ENCODE measurements around the gene PLIN3.
A peak's percentile ranks its signal among the peaks of the same experiment; 100 is the strongest.
"Not testable (repeated sequence)": the region's sequence is repeated elsewhere in the genome, so short reads cannot be mapped to it uniquely, and the experiment has no call there.

PLIN3 gene, protein sequence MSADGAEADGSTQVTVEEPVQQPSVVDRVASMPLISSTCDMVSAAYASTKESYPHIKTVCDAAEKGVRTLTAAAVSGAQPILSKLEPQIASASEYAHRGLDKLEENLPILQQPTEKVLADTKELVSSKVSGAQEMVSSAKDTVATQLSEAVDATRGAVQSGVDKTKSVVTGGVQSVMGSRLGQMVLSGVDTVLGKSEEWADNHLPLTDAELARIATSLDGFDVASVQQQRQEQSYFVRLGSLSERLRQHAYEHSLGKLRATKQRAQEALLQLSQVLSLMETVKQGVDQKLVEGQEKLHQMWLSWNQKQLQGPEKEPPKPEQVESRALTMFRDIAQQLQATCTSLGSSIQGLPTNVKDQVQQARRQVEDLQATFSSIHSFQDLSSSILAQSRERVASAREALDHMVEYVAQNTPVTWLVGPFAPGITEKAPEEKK

DNA sequence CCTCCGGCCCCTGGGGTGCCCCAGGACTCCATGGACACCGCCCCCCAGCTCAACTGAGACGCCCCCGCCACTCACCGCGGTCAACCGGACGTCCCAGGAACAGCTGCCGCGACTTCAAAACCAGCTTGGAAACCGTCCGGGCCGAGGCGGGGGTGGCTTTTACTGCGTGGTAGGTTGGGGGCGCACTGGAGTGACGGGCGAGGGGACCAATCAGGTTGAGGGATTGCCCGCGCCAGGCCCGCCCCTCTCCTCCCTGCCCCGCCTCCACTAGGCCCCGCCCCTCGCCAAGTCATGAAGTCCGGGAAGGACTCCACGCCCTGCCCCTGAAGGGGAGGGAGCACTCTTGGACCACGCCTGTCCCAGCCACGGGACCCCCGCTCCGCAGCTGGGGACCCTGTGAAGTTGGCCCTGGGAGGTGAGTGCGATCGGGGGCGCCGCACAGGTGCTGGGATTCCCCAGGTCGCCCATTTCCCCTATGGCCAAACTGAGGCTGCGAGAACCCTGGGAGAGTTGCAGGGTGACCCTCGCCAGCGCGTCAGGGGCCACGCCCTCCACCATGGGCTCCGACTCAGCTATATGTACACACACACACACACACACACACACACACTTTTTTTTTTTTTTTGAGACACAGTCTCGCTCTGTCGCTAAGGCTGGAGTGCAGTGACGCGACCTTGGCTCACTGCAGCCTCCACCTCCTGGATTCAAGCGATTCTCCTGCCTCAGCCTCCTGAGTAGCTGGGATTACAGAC lies at the start of gene PLIN3:
Gene PLIN3 (minus strand): TSS at position 134 of the 752 bp plus-strand sequence. CDS start 6,273 bp downstream, outside the sequence.
- DNase-seq = peak; percentile 94

DNA sequence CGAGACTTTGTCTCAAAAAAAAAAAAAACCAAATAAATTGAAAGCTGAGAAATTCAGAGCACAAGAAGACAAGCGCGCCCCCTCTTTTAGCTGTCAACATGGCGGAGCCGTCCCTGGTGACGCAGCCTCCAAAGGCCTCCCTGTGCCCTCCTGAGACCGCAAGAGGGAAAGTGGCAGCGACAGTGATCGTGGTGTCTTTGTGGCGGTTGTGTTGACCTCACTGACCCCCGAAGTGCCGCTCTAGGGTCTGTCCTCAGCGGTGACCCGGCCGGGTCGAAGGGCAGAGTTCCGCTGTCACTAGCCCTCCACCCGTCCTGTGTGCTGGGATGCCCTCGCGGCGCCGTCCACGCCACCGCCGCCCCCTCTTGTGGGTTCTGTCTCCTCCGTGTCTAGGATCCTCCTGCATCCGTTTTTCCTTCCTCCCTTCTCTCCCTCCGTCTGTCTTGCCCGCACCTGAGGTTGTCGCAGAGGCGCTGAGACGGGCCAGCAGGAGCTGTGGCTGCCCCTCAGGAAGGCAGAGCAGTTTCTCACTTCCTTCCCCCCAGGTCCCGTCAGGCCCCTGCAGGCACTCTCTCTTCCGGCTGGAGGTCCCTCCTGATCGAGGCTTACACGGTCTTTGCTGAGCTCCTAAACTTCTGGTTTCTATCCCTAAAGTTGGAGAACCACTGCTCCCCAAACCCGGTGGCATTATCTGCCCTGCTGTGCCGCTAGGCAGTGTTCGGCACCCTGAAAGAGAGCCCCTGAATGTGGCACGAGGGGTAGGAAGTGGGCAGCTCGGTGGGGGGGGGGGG lies 49.0 kb upstream of the PLIN3 start:
- no peak for DNase-seq

DNA sequence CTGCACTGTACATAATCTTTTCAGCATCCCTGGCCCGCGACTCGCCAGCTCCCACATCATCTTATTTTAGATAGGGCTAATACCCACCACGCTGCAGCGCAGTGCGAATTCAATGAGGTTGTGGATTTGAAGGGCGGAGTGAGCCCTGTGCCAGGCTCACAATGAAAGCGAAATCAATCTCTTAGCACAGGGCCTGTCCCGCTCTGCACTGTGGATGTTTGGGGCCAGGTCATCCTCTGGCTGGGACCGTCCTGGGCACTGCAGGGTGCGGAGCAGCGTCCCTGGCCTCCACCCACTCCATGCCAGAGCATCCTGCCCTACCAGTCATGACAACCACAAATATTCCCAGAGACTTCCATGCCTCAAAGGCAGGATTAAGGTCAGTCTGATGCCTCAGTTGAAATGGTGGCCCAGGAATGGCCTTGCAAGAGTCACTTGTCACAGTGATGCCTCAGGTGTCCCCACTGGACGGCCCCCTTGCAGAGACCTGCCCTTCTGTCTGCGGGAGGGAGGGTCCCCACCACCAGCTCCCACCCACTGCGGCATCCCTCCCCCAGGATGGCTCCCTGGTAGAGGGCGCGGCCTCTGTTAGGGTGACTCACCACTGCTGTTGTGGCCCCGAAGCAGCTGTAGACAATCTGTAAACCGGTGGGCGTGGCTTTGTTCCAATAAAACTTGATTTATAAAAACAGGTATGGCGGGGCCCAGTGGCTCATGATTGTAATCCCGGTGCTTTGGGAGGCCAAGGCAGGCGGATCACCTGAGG lies 47.5 kb upstream of the PLIN3 start:
- DNase-seq = no peak

DNA sequence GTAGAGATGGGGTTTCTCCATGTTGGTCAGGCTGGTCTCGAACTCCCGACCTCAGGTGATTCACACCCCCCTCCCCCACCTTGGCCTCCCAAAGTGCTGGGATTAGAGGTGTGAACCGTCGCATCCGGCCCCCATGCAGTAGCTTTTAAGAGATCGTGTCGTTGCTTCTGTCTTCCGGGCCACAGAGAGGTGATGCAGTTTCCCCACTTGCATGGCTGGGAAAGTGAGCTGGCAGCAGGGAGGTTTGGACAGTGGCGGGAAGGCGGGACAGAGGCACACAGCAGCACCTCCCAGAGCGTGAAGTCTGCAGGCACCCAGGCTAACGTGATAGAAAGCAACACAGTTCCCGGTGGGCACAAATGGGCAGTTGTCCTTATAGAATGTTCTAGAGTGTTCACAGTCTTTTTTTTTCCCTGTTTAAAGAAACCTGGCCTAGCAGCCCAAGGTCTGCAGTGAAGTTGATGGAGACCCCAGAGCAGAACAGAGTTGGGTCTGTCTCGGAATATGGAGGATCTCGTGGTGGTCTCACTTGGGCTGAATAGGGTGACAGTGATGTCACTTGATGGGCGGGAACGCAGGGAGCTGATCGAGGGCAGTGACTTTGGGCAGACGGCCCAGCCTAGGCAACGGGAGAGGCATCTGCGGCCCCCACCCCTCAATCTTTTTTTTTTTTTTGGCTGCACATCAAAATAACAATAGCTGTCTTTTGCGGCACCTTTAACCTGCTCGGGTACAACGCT lies 46.7 kb upstream of the PLIN3 start:
- DNase-seq = no peak

DNA sequence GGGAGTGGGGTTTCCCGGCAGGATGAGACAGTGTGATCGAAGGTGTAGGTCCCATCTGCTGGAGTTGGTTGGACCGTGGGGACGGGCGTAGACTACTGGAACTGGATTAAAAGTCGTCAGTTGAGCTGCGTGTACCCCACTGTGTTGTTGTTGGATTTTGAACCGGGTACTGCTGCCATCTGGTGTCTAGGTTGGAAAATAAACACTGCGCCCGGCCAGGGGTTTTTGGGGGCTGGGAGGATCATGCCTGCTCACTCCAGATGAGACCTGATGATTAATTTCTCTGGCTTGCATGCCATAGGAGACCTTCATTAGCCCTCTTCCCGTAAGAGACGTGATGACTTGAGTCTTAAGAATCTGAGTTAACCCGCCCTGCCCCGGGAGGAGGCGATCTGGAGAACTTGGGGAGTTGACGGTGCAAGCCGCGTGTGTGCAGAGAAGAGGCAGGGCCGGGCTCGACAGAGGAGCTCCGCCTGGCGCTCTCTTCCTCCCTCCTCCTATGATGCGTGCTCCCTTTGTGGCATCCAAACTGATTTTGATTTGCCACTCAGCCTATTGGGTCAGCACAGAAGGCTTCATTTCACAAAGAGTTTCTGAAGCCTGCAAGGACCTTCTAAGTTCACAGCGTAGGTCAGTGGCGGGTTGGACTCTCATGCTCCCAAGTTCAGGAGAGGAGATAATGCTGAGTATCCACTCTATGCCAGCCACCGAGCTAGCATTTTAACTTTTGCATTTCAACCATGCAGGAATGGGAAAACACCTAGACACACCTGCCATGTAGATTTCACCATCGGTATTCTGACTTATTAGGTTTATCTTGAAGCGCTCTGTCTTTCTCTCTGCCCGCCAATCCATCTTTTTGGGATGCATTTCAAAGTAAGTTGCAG lies 44.6 kb upstream of the PLIN3 start:
- DNase-seq = peak; percentile 33

DNA sequence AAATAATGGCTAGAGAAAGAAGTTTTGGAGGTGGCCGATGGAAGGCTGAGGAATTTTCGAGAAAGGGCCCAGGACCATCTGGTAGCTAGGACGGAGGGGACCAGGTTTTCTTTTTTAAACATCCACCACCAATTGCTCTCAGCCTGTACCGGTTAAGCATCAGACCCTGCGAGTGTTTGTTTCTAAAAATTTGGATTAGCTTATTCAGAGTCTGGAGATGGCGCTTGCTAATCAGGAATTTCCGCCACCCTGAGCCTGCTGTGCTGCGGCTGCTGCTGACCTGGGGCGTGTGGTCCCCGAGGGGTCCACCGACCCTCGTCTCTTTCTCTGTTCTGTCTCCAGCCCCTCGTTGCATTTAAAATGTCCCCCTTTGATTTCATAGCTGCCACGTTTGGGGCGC lies 43.8 kb upstream of the PLIN3 start:
- no peak for DNase-seq

DNA sequence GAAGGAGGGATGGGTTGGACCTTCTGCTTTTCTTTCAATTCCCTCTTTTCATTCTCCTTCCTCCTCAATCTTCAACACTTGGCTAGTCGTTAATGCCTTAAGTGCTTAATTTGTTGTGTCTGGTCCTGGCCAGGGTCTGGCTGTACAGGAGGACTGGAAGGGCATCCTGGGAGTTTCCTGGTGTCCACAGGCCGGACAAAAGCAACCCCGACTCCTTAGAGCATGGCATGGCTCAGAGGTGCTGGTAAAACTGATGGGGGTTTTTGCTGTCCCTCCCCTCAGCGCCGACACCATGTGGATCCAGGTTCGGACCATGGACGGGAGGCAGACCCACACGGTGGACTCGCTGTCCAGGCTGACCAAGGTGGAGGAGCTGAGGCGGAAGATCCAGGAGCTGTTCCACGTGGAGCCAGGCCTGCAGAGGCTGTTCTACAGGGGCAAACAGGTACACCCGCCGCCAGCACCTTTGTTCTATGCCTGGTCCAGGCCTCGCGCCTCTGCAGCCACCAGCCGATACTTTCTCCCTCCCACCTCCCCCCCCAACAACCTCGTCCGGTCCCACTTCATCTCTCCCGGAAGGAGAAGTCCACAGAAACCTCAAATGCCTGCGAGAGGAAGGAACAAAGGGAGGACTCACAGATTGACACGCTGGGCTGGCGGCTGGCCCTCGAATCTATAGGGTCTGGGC lies 43.3 kb upstream of the PLIN3 start:
- DNase-seq = no peak

DNA sequence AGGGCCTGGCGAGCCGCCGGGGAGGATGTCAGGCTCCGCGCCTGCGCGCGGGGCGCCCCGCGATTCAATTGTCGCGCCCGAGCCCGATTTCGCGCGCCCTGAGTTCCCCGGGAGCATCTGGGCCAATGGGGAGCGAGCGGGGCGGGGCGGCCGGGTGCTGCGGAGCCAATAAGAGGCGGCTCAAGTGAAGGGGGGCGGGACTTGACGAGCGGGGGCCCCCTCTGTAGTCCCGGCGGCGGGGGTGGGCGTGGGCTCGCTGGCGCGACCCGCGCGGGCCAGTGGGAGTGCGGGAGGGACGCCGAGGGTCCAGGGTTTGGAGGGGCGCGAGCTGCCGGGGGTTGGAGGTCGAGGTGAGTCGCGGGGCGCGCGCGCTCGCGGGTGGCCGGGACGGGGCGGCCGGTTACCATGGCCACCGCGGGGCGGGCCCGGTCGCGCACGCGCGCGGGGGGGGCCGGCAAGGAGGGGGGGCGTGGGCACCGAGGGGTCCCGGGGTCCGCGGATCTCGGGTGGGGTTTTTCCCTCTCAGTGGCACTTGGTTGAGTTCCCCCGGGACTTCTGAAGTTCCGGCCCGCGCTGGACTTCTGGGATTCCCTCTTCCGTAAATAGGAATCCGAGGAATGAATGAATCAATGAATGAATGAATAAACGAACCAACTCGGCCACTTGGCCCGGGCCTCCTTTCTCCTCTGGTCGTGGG lies 42.6 kb upstream of the PLIN3 start:
- DNase-seq = peak; percentile 97

DNA sequence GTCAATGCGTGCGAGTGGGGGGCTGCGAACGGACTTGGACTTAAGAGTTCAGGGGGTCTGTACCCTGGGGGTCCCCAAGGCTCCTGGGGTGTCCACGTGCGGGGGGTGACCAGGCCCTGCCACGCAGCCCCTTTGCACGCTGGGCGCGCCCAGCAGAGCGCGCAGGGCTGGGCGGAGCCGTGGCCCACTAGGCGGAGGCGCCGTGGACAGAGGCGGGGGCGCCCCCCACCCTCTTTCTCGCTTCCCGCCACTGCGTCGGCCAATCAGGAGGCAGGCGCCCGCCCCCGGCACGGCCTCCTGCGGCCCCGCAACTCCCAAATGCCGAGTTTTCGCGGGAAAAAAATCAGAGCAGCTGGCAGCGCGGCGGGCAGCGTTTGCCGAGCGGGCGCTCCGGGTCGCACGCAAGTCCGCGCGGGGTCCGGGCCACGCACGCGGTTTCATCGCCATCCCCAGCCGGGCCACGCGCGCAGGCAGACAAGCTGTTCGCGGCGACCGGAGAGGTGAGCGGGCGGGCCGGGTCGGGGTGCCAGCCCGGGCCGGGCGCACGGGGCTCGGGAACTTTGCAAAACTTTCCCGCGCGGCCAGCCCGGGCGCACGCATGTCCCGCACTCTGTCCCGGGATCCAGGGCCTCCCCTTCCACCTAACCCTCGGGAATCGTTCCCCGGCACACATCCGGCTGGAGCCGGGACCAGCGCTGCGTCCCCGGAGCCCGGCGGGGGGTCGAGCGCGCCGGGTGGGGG lies 41.9 kb upstream of the PLIN3 start, which contains the start of gene UHRF1:
Gene UHRF1 (plus strand): TSS at position 346 of the 741 bp plus-strand sequence. CDS start 1,385 bp downstream, outside the sequence.
- DNase-seq = peak; percentile 85

DNA sequence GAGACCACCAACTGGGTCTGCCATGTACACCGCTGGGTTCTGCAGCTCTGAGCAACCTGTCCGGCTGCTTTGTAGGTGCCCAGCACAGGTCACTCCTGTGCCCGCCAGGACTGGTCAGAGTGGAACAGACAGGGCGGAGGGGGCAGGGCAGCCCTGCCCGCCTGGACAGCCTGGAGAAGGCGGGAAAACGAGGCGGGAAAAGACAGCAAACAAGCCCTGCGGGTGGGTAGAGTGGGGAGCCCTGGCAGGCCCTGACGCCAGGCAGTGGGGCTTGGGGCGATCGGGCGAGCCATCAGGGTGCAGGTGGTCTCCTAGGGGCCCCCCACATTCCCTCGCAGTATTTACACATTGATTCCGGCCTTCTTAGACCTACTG lies 41.3 kb upstream of the PLIN3 start:
- DNase-seq = no peak

DNA sequence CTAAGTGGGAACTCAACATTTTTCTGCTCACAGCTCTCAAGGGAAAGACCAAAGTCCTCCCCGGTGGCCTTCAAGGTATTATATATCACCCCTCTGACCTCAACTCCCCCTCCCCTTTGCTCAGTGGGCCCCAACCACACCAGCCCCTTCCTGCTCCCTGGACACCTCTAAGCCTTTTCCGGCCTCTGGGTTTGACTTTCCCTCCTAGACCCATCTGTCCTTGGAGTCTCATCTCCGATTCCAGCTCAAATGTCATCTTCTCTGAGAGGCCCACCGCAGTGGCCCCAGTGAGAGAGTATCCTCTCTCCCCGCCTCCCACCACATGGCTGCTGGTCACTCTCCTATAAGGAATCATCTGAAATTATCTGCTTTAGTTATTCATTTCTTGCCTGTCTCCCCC lies 40.9 kb upstream of the PLIN3 start:
- DNase-seq = no peak

DNA sequence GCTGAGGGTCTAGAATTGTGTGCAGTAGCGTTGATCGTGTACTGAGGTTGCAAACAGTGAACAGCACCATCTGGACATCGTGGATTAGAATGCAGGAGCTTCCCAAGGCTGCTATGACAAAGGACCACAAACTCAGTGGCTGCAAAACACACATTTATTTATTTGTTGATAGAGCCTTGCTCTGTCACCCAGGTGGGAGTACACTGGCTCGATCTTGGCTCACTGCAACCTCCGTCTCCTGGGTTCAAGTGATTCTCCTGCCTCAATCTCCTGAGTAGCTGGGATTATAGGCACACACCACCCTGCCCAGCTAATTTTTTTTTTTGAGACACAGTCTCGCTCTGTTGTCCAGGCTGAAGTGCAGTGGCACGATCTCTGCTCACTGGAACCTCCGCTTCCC lies 39.5 kb upstream of the PLIN3 start:
- no peak for DNase-seq

DNA sequence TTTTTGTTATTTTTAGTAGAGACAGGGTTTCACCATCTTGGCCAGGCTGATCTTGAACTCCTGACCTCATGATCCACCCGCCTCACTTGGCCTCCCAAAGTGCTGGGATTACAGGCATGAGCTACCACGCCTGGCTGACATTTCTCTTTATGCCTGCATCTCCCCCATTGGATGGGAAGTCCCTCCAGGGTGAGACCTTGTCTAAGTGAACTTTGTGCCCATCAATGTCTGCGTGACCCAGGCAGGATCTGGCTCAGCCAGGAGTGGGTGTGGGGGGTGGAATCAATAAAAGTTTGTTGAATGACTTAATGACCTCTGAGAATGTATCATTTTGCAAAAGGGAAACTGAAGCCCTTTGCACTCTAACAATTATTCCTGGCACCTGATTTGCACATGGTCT lies 37.0 kb upstream of the PLIN3 start:
- DNase-seq = no peak

DNA sequence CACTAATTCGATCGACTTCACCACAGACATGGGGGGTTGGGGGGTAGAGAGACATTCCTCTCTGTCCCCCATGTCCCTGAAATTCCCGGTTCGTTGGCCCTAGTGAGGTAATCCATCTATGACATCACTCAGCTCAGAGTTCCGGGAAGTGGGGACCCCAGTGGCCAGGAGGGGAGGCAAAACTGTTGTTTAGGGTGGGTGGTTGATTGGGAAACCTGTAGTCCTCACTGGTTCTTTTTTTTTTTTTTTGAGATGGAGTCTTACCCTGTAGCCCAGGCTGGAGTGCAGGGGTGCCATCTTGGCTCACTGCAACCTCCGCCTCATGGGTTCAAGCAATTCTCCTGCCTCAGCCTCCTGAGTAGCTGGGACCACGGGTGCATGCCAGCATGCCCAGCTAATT lies 35.3 kb upstream of the PLIN3 start, which contains the start of gene ARRDC5:
Gene ARRDC5 (minus strand): TSS at position 101 of the 400 bp plus-strand sequence. CDS start 71 bp downstream, at position 30.
- DNase-seq = no peak

DNA sequence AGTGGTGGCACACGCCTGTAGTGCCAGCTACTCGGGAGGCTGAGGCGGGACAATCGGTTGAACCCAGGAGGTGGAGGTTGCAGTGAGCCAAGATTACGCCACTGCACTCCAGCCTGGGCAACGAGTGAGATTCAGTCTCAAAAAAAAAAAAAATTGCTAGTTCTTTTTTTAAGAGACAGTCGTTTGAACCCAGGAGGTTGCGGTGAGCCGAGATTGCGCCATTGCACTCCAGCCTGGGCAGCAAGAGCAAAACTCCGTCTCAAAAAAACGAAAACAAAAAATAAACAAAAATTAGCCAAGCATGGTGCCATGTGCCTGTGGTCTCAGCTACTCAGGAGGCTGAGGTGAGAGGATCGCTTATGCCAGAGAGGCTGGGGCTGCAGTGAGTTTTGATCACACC lies 33.4 kb upstream of the PLIN3 start:
- DNase-seq = not testable (repeated sequence)

DNA sequence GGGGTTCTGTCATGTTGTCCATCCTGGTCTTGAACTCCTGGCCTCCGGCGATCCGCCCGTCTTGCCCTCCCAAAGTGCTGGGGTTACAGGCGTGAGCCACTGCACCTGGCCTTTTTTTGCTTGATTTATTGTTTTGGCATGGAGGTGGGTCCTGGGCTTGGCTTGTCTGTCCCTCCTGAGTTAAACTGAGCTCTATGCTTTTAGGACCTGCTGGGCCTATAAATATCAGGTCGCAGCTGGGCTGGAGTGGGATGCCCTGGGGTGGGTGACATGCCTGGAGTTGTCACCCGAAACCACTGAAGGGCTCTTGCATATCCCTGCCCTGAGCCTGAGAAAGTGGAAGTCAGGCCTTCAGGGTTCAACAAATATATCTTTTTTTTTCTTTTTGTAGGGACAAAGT lies 29.7 kb upstream of the PLIN3 start:
- DNase-seq = no peak

DNA sequence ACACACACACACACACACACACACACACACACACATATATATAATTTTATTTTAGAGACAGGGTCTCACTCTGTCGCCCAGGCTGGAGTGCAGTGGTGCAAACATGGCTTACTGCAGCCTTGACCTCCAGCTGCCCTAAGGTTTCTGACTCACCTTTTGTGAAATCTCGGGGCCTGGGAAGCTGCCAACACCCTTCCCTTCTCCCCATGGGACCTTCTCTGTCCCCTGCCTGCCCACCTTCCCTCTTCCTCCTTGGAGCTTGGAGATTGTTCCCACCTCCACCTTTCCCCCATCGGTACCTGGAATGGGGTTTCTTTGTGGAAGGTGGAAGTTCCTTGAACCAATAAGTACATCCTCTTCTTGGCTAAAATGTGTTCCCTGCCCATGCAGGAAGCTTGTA lies 28.9 kb upstream of the PLIN3 start:
- peak; percentile 44 for DNase-seq

DNA sequence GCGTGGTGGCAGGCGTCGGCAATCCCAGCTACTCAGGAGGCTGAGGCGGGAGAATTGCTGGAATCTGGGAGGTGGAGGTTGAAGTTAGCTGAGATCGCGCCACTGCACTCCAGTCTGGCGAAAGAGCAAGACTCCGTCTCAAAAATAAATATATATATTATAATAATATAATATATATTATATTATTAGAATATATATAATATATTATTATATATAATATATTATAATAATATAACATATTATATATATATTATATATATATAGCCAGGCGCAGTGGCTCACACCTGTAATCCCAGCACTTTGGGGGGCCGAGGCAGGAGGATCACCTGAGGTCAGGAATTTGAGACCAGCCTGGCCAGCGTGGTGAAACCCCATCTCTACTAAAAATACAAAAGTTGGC lies 25.5 kb upstream of the PLIN3 start:
- not testable (repeated sequence) for DNase-seq

DNA sequence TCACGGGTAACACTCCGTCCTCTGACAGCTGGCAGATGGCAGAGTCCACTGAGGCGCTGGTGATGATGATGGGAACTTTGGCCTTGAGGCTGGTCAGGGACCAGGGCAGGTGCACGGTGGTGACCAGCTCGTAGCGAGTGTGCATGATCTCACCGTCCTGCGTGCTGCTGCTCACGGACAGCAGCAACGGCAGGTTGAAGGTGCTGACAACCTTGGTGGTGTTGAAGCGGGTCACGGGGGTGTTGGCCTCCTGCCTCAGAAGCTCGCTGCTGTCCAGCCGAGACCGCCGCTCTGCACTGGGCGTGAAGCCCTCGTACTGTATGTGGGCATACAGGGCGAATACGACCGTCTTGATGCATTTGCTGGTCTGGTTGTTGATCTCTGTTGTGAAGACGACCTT lies 23.6 kb upstream of the PLIN3 start:
- no peak for DNase-seq

All from RPMI8226 (cell line).